GM23338 (cell line): ENCODE results near the gene THTPA. TPM values are rescaled to one million over a fixed set of nuclear protein-coding genes. Genes with fewer than 3 reads are reported as not detected.

Source experiments
- ATAC-seq: fragments of 200-7000 bp; cut with Tn5 transposase; 3 replicates; pipeline ENCODE4 v1.9.1; 2020
- DNase-seq: peaks from one replicate; pipeline ENCODE4 v3.0.0-alpha.2; 2015; ENCODE audit warnings: low spot score
- H2AFZ ChIP-seq: fragments of 200-600 bp; sonication (generic); 2 replicates; pipeline ENCODE4 v1.8.0; 2016; ENCODE audit warnings: antibody characterized with exemption, mild to moderate bottlenecking, moderate library complexity
- H3F3A ChIP-seq: fragments of 200-600 bp; sonication (generic); replicated peaks from 2 replicates; pipeline ENCODE4 v1.8.0; 2017; ENCODE audit warnings: antibody characterized with exemption, mixed run types, low read depth
- H3K27ac ChIP-seq: fragments of 200-600 bp; sonication (generic); 2 replicates; pipeline ENCODE4 v1.6.1; 2016; ENCODE audit warnings: low read depth
- H3K27me3 ChIP-seq: fragments of 200-600 bp; sonication (generic); 2 replicates; pipeline ENCODE4 v1.8.0; 2016; ENCODE audit warnings: mild to moderate bottlenecking, mixed run types, moderate library complexity; ENCODE audit not compliant: insufficient read depth
- H3K36me3 ChIP-seq: fragments of 200-600 bp; sonication (generic); 2 replicates; pipeline ENCODE4 v1.8.0; 2016; ENCODE audit warnings: mild to moderate bottlenecking; ENCODE audit not compliant: insufficient read depth
- H3K4me1 ChIP-seq: fragments of 200-600 bp; sonication (generic); 2 replicates; pipeline ENCODE4 v1.8.0; 2016; ENCODE audit warnings: mild to moderate bottlenecking, moderate library complexity; ENCODE audit not compliant: insufficient read depth
- H3K4me2 ChIP-seq: fragments of 200-600 bp; sonication (generic); 2 replicates; pipeline ENCODE4 v1.7.1; 2017; ENCODE audit warnings: mixed run types
- H3K4me3 ChIP-seq: fragments of 200-600 bp; sonication (generic); 2 replicates; pipeline ENCODE4 v1.6.1; 2016; ENCODE audit warnings: mixed run types
- H3K79me2 ChIP-seq: fragments of 200-600 bp; sonication (generic); replicated peaks from 2 replicates; pipeline ENCODE4 v1.8.0; 2017; ENCODE audit warnings: mild to moderate bottlenecking; ENCODE audit not compliant: insufficient read depth
- H3K9me2 ChIP-seq: fragments of 200-600 bp; sonication (generic); 2 replicates; pipeline ENCODE4 v1.8.0; 2017; ENCODE audit not compliant: insufficient read depth
- H4K20me1 ChIP-seq: fragments of 200-600 bp; sonication (generic); replicated peaks from 2 replicates; pipeline ENCODE4 v1.8.0; 2017; ENCODE audit warnings: mild to moderate bottlenecking; ENCODE audit not compliant: insufficient read depth
- H3K27ac Mint-ChIP-seq: 2 replicates; pipeline ENCODE4 v1.8.0; 2020; ENCODE audit warnings: inconsistent platforms, mild to moderate bottlenecking, moderate library complexity, mixed read lengths
- H3K27me3 Mint-ChIP-seq: 3 replicates; pipeline ENCODE4 v1.8.0; 2022; ENCODE audit warnings: low read depth, mild to moderate bottlenecking, moderate library complexity, mixed read lengths, inconsistent platforms; ENCODE audit not compliant: insufficient read depth, poor library complexity
- H3K36me3 Mint-ChIP-seq: 3 replicates; pipeline ENCODE4 v1.8.0; 2021; ENCODE audit warnings: low read depth, mild to moderate bottlenecking, inconsistent platforms, moderate library complexity, mixed read lengths
- H3K4me1 Mint-ChIP-seq: 3 replicates; pipeline ENCODE4 v1.8.0; 2020; ENCODE audit warnings: mild to moderate bottlenecking, inconsistent platforms, mixed read lengths
- H3K4me3 Mint-ChIP-seq: 3 replicates; pipeline ENCODE4 v1.8.0; 2021; ENCODE audit warnings: moderate library complexity, mild to moderate bottlenecking, inconsistent platforms, mixed read lengths
- H3K9me3 Mint-ChIP-seq: 3 replicates; pipeline ENCODE4 v1.8.0; 2020; ENCODE audit warnings: moderate library complexity, mild to moderate bottlenecking, inconsistent platforms, mixed read lengths
- CREB1 ChIP-seq: fragments of 250-450 bp; sonication (Bioruptor Pico); IDR thresholded peaks from 2 replicates; pipeline ENCODE4 v1.5.0; 2020; ENCODE audit warnings: low read depth, mild to moderate bottlenecking, moderate library complexity
- CTCF ChIP-seq, 2 experiments: fragments of 200-600 bp in 1 of 2; sonication (generic) in 1 of 2; conservative IDR thresholded peaks; 2 replicates each; pipeline versions ENCODE4 v1.5.1 to v1.6.1; 2016 to 2017; ENCODE audit warnings: antibody characterized with exemption in 2 of 2, low read depth in 2 of 2, mild to moderate bottlenecking in 2 of 2, moderate library complexity in 1 of 2
- ETS1 ChIP-seq: IDR thresholded peaks from 2 replicates; pipeline ENCODE4 v1.6.1; 2016; ENCODE audit warnings: antibody characterized with exemption
- EZH2 ChIP-seq: fragments of 200-600 bp; sonication (generic); IDR thresholded peaks from one replicate; pipeline ENCODE4 v1.8.0; 2017; ENCODE audit warnings: antibody characterized with exemption, mild to moderate bottlenecking, low read depth; ENCODE audit not compliant: unreplicated experiment
- EZH2phosphoT487 ChIP-seq: fragments of 200-600 bp; sonication (generic); IDR thresholded peaks from one replicate; pipeline ENCODE4 v1.8.1; 2018; ENCODE audit warnings: antibody characterized with exemption; ENCODE audit not compliant: unreplicated experiment
- JUNB ChIP-seq: IDR thresholded peaks from one replicate; pipeline ENCODE4 v1.6.1; 2016; ENCODE audit warnings: antibody characterized with exemption; ENCODE audit not compliant: unreplicated experiment
- NANOG ChIP-seq: IDR thresholded peaks from 2 replicates; pipeline ENCODE4 v1.6.1; 2016; ENCODE audit warnings: antibody characterized with exemption, borderline replicate concordance
- POLR2AphosphoS5 ChIP-seq: IDR thresholded peaks from 2 replicates; pipeline ENCODE4 v1.6.1; 2016; ENCODE audit warnings: antibody characterized with exemption, low read depth
- REST ChIP-seq: IDR thresholded peaks from one replicate; pipeline ENCODE4 v1.6.1; 2018; ENCODE audit warnings: antibody characterized with exemption; ENCODE audit not compliant: unreplicated experiment
- STAT1 ChIP-seq: IDR thresholded peaks from one replicate; pipeline ENCODE4 v1.6.1; 2016; ENCODE audit warnings: antibody characterized with exemption; ENCODE audit not compliant: unreplicated experiment
- ZNF114 ChIP-seq: fragments of 250-450 bp; sonication (Bioruptor Pico); IDR thresholded peaks from 2 replicates; pipeline ENCODE4 v1.5.0; 2020; ENCODE audit warnings: mild to moderate bottlenecking, moderate library complexity
- ZNF331 ChIP-seq: fragments of 250-450 bp; sonication (Bioruptor Pico); IDR thresholded peaks from 2 replicates; pipeline ENCODE4 v1.5.0; 2020; ENCODE audit warnings: low read depth, mild to moderate bottlenecking, moderate library complexity
- ZNF462 ChIP-seq: fragments of 250-450 bp; sonication (Bioruptor Pico); IDR thresholded peaks from 2 replicates; pipeline ENCODE4 v1.5.0; 2020; ENCODE audit warnings: mild to moderate bottlenecking, moderate library complexity
- polyA plus RNA-seq: library from polyadenylated mRNA; unstranded; fragments of >200 nt; fragmentation: Nextera tagmentation; extraction: Ambion mirVana; gene quantifications from 2 replicates; pipeline ENCODE4 v1.2.1, GENCODE V29; 2016
- total RNA-seq: library from RNA; depleted of rRNA; stranded (reverse); fragments of >200 nt; shearing (Covaris generic); gene quantifications from 2 replicates; pipeline ENCODE4 v1.2.3, GENCODE V29; 2014

THTPA gene
- total and polyA plus RNA-seq, 2 experiments from 2014 or later: 8.6 to 21.3 TPM

GRCh38 chr14:23533652-23534435 is 22.2 kb upstream of the THTPA start:
- TF ChIP-seq JUNB: no peak
- TF ChIP-seq ZNF331: no peak
- no peak for TF ChIP-seq ZNF462 (CRISPR knock-in tag)
- TF ChIP-seq POLR2AphosphoS5: no peak
- TF ChIP-seq REST: no peak
- TF ChIP-seq CTCF (conservative IDR thresholded peaks at IDR 0.05; ENCODE audit: low read depth in 2 of 2): no peak
- no peak for TF ChIP-seq ETS1
- TF ChIP-seq EZH2: no peak
- TF ChIP-seq CREB1 (CRISPR knock-in tag): no peak
- no peak for TF ChIP-seq NANOG
- TF ChIP-seq EZH2phosphoT487: no peak
- no peak for TF ChIP-seq STAT1
- no peak for TF ChIP-seq ZNF114 (CRISPR knock-in tag)
- H3K36me3 Mint-ChIP-seq: peaks cover 54% of the 10 kb centered on the region
- no peak overlapping the region for H3K4me3 Mint-ChIP-seq
- no peak overlapping the region for H3K4me2 ChIP-seq
- H3K36me3 ChIP-seq: peaks cover 8% of the 10 kb centered on the region; the same call in 1 of the 2 replicates
- H3K27me3 ChIP-seq: no peaks in the 10 kb centered on the region
- H3K9me3 Mint-ChIP-seq: no peaks in the 10 kb centered on the region
- H2AFZ ChIP-seq: no peak overlapping the region
- H3F3A ChIP-seq: peaks cover 5% of the 10 kb centered on the region
- H3K4me3 ChIP-seq: no peak overlapping the region
- H4K20me1 ChIP-seq: no peaks in the 10 kb centered on the region; the same call in 1 of the 2 replicates
- peaks cover 55% of the 10 kb centered on the region for H3K4me1 Mint-ChIP-seq
- ATAC-seq (no peak), DNase-seq (no peak)
- H3K27me3 Mint-ChIP-seq: peaks cover 21% of the 10 kb centered on the region
- H3K4me1 ChIP-seq: peaks cover 17% of the 10 kb centered on the region
- no peak overlapping the region for H3K27ac Mint-ChIP-seq
- H3K27ac ChIP-seq: no peak overlapping the region
- H3K9me2 ChIP-seq: no peaks in the 10 kb centered on the region
- peaks cover 10% of the 10 kb centered on the region for H3K79me2 ChIP-seq
